ENCODE results near the gene CEP164.

CEP164 gene

GRCh38 chr11:117421041-117421440 is 93.4 kb downstream of the CEP164 start:
- DNase-seq (ENCODE audit: low spot score) = no peak

- no peak for DNase-seq (ENCODE audit: low spot score)
Observed at GRCh38 chr11:117421476-117421875, 93.8 kb downstream of the CEP164 start.

- DNase-seq (ENCODE audit: low spot score) = no peak
Observed at GRCh38 chr11:117423046-117423575, 95.5 kb downstream of the CEP164 start.

GRCh38 chr11:117424781-117425180 is 97.1 kb downstream of the CEP164 start:
- DNase-seq (ENCODE audit: low spot score) = no peak

- no peak for DNase-seq (ENCODE audit: low spot score)
Observed at GRCh38 chr11:117425679-117426296, 98.1 kb downstream of the CEP164 start.

GRCh38 chr11:117426297-117426685 is 98.6 kb downstream of the CEP164 start:
- DNase-seq (ENCODE audit: low spot score) = peak; percentile 90

GRCh38 chr11:117426941-117427340 is 99.3 kb downstream of the CEP164 start:
- DNase-seq (ENCODE audit: low spot score) = no peak

- no peak for DNase-seq (ENCODE audit: low spot score)
Observed at GRCh38 chr11:117427356-117427874, 99.8 kb downstream of the CEP164 start.

- no peak for DNase-seq (ENCODE audit: low spot score)
Observed at GRCh38 chr11:117428186-117428855, 100.7 kb downstream of the CEP164 start.

- DNase-seq (ENCODE audit: low spot score) = no peak
Observed at GRCh38 chr11:117428856-117429229, 101.2 kb downstream of the CEP164 start.

- no peak for DNase-seq (ENCODE audit: low spot score)
Observed at GRCh38 chr11:117430293-117430955, 102.8 kb downstream of the CEP164 start.

- DNase-seq (ENCODE audit: low spot score) = no peak
Observed at GRCh38 chr11:117431436-117431835, 103.8 kb downstream of the CEP164 start.

GRCh38 chr11:117433717-117434116 is 106.1 kb downstream of the CEP164 start:
- DNase-seq (ENCODE audit: low spot score) = no peak

GRCh38 chr11:117434481-117434880 is 106.8 kb downstream of the CEP164 start:
- no peak for DNase-seq (ENCODE audit: low spot score)

GRCh38 chr11:117435326-117435725 is 107.7 kb downstream of the CEP164 start:
- DNase-seq (ENCODE audit: low spot score) = no peak

GRCh38 chr11:117437041-117437790 is 109.6 kb downstream of the CEP164 start:
- no peak for DNase-seq (ENCODE audit: low spot score)

- DNase-seq (ENCODE audit: low spot score) = no peak
Observed at GRCh38 chr11:117437791-117438130, 110.1 kb downstream of the CEP164 start.

GRCh38 chr11:117438371-117439000 is 110.8 kb downstream of the CEP164 start:
- DNase-seq (ENCODE audit: low spot score) = no peak

- no peak for DNase-seq (ENCODE audit: low spot score)
Observed at GRCh38 chr11:117439256-117439655, 111.6 kb downstream of the CEP164 start.

GRCh38 chr11:117440258-117440657 is 112.6 kb downstream of the CEP164 start:
- DNase-seq (ENCODE audit: low spot score) = no peak

GRCh38 chr11:117441146-117441975 is 113.7 kb downstream of the CEP164 start:
- DNase-seq (ENCODE audit: low spot score) = no peak

All from ecto neural progenitor cell (in vitro differentiated cells).